HG02884 (cell line): ENCODE data around the gene ACAD11.
"Not testable (repeated sequence)": the region's sequence is repeated elsewhere in the genome, so short reads cannot be mapped to it uniquely, and the experiment has no call there.

Experiments used
- ATAC-seq: cut with Tn5 transposase; IDR thresholded peaks from one replicate; pipeline ENCODE4 v1.9.1; 2021; ENCODE audit warnings: mild to moderate bottlenecking, moderate library complexity; ENCODE audit not compliant: unreplicated experiment

Gene ACAD11

DNA sequence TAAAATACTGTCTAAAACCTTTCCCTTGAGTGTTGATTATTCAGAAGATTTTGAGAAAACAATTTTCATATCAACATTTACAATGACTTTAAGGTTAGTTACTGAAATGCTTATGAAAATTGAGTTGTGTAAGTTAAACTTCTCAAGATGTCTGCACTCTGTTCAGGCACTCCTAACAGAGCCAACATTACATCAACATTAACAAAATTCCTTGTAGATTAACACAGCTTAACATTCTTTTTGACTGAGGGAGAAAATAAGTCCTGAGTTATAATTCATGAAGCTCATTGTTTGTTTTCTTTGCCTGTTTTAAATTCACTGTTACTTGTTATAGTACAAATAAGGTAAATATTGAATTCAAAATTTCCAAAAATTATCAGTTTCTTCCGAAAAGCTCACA, 53.5 kb downstream of the ACAD11 start:
- no peak for ATAC-seq

DNA sequence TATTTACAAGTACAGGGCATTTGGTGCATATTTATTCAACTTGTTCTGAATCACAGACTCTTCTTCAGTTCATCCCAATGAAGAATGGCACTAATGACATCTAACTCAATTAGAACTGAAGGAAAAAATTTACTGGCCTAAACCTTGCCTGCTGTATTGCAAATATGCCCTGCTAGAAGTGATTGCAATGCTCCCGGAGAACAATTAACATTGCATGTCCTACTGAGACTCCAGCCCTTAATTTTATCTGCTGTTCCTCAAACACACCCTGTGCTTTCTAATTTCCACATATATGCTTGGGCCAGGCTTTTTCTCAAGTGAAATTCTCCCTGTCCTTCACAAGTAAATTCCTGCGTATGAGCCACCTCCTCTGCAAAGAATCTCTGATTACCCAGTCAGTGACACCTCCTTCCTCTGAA, 54.2 kb downstream of the ACAD11 start:
- ATAC-seq, result no peak

DNA sequence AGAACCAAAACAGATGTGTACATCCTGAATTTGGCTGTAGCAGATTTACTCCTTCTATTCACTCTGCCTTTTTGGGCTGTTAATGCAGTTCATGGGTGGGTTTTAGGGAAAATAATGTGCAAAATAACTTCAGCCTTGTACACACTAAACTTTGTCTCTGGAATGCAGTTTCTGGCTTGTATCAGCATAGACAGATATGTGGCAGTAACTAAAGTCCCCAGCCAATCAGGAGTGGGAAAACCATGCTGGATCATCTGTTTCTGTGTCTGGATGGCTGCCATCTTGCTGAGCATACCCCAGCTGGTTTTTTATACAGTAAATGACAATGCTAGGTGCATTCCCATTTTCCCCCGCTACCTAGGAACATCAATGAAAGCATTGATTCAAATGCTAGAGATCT, 59.0 kb downstream of the ACAD11 start:
- not testable (repeated sequence) for ATAC-seq

DNA sequence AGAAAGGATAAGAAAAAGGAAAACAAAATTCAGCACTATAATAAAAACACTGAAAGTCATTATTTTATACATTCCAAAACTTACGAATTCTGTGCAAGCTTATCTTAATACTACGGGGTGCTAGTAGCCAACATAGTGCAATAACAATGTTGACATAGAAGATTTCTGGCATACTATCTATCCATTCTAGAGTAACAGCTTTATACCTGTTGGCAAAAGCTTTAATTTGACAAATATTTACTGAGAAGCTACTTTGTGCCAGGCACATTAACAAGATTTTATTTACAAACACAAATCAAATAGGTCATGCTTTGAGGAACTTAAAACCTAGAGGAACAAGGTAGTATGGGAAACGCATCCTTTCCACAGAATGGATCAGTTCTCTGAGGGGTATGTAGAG, 61.4 kb downstream of the ACAD11 start:
- ATAC-seq, result no peak

DNA sequence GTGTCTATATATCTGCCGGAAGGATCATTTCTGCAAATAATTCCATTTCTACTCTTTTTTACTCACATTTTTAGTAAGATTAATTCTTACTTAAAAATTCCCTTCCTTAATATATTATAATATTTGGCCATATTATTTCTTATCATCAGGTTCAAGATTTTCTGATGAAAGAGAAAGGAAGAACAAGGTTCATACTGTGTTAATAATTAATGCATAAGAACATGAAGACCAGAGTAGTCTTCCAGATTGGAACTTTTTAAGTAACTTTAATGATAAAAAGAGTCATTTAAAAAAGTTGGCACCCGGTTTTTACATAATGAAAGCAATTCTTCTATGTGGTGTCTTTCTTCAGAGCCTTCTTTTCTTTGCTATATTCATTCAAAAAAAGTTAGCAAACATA, 61.9 kb downstream of the ACAD11 start:
- no peak for ATAC-seq

DNA sequence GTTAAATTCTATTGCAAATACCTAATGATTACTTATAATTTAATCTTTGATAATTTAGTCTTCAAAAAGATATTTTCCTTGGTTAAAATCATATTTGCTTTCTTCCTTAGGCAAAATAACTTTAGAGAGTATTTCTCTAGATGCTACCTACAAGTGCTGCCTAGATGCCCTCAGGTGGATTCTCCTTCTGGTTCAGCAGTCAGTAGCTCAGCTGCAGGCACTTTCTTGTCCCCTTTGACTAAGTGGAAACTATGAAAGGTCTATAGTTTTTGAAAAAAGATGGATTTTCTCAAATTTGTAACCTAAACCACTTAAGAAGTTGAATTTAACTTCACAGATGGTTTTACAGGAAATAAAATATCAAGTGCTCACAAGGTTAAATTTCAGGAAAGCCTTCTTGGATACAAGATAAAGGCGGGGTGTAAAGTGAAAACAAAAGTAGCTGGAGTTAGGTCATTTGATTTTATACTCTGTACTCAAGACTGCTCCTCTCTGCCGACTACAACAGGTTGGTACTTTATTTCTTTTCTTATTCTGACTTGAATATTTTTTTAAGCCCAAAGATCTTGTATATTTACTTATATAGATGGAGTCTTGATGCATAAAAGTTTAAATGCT, 62.7 kb downstream of the ACAD11 start, which contains the start of gene ACKR4:
Gene ACKR4, plus strand, starts transcription at position 455 of the 618 bp plus-strand sequence. CDS start 3,128 bp downstream, outside the sequence.
- no peak for ATAC-seq

DNA sequence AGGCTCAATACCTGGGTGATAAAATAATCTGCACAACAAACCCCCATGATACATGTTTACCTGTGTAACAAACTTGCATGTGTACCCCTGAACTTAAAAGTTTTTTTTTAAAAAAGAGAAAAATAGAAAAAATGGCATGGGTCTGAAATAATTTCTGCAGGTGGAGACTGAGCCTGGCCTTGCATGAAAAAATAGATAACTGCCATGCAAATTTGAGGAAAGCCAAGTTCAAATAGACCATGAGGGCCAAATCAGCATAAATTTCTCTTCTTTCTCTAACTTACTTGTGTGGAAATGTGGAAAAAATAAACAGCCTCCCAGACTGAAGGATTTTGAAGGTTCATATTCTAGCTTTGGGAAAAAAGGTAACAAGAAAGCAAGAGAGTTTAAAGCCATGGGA, 63.3 kb downstream of the ACAD11 start:
- no peak for ATAC-seq

DNA sequence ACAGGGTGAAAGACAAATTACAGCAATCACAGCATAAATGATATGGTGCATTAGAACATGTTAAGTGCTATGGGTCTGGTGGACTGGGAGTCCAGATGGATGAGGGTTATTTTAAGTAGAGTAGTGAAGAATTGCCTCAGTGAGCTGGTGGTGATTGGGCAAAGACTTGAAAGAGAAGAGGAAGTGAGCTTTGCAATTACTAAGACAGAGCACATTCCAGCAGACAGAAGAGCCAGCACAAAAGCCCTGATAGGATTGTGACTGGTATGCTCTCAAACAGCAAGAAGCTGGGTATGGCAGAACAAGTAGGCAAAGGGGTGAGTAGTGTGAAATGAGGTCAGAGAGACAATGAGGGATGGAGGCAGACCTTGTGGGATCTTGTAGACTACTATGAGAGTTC, 64.6 kb downstream of the ACAD11 start:
- ATAC-seq, result no peak

DNA sequence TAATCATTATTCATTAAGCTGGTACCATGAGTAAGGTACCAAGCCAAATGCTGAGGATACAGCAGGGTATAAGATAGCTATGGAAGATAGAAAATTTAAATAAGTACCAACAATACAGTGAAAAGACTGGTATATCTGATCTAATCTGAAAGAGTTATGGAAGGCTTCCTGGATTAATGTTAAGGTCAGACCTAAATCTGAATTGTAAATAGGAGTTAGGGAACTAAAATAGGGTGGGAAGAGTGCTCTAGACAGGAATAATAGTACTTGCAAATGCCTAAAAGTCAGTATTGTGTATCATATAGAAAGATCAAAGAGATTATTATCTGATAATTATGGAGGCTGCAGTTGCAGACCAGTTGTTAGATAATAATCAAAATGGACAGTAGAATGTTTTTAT, 65.1 kb downstream of the ACAD11 start:
- no peak for ATAC-seq

DNA sequence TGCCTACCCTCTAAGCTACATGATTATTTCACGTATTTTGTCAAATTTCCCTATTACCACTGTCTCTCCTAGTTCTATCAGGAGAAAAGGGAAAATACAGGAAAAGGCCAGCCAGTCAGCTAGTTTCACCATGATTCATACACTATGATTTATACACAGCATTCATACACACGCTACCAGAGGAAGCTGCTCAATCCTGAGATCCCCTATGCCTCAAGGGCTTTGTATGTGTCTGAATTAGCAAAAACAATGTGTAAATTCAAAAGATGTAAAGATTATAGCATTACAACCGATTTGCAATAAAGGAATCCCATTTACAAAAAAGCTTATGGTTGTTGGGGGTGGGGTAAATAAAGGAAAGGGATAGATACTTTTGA, 65.7 kb downstream of the ACAD11 start:
- no peak for ATAC-seq

DNA sequence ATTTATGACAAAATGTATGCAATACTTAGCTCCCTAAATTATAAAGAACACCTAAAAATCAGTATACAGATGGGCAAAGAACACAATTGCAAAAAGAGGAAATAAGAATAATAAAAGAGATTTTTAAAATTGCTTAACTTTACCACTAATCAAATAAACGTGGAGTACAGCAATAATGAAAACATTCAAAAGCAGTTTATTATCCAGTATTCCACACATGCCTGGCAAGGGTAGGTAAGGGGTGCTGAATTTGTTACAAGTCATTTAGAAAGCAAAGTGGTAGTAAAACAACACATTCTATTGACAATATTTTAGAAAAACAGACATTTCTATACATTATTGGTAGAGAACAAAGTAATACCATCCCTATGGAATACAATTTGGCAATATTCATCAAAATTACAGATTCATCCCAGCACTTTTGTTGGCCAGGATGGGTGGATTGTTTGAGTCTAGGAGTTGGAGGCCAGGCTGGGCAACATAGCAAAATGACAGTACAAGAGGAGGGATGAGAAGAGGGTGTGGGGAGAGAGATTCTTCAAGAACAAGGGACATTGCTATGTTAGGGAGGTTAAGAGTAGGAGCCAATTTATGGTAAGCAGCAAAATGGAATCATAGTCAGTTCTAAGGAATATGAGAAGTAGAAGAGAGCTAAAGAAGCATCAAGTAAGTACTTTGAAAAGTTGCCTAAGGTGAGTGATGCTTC, 66.2 kb downstream of the ACAD11 start:
- no peak for ATAC-seq

DNA sequence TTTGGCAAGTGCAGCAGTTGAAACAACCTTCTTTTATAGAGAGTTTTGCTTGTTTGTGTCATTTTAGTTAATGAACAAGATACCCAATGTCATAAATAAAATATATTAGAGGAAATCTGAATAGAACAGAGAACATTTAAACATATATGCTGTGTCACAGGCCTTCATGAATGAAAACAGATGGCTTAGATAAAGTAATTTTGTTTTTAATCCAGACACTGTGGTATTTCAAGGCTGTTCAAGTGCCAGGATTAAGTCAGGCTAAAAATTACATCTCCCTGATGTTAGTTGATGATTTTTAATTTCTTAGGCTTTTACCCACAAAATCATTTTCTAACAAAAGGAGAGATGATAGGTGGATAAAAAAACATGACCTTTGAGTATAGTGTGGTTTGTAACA, 67.4 kb downstream of the ACAD11 start:
- no peak for ATAC-seq

DNA sequence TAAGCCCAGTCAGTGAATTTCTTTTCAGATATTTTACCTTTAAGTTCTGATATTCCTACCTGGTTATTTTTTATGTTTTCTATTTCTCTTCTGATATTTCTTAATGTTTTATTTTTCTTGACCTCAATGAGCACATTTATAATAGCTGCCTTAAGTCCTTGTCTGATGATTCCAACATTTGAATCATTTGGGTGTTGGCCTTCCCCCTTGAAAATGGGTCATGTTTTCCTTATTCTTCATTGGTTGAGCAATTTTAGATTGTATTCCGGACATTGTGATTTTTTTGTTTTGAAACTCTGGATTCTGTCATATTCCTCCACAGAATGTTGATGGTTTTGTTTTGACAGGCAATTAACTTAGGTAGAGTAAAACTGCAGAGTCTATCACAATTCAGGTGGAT, 72.2 kb downstream of the ACAD11 start:
- no peak for ATAC-seq

DNA sequence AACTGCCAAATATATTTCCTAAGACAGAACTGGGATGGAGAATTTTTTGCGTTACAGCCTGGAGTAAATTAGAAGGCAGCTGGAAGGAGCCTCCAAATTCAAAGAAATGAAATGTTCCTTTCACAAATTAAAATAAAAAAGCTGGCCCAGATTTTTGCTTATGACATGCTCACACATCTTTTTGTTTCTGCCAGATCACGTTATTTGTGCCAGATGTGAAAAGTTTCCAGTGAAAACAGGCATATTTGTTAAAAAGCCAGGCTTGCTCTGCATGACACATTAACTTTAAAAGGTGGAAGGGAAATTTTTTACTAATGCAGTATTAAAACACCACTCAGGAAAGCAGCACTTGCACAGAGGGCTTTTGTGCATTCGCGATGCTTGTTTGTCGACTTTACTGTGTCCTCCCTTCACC, 85.8 kb downstream of the ACAD11 start:
- no peak for ATAC-seq

DNA sequence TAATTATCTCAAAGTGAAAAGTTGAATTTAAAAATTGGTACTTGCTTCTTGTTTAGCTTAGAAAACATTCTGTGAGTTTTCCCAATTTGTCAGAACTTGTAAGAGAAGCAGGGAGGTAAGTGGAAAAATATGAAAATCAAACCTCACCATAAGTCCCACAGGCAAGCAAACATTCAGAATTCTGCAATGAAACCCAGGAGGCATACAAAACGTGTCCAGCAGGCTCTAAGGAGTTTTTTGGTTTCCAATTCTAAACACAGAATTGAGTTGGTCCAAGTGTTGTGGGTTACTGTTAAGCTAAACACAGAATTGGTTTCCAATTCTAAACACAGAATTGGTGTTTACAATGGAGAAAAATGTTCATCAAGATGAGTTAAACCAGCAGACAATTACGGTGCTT, 89.6 kb downstream of the ACAD11 start:
- ATAC-seq, result no peak

DNA sequence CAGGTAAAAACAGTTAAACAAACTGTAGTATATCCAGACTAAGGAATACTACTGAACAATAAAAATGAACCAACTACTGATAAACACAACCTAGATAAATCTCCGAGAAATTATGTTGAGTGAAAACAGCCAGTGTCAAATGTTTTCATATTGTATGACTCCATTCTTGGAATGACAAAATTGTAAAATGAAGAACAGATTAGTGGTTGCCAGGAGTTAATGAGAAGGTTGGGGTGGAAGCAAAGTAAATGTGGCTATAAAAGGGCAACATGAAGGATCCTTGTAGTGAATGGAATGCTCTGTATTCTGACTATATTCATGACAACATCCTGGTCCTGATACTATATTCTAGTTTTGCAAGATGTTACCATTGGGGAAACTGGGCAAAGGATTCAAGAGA, 90.0 kb downstream of the ACAD11 start:
- no peak for ATAC-seq

DNA sequence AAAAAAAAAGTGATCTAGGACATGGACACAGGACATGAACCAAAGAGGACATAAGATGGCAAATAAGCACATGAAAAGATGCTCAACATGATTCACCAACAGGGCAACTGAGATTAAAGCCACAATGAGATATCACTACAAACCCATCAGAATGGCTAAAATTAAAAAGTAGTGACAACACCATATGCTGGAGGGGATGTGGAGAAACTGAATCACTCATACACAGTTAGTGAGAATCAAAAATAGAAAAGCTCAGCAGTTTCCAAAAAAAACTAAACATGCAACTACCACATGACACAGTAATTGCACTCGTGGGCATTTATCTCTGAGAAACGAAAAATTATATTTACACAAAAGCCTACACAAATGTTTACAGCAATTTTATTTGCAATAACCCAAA, 90.5 kb downstream of the ACAD11 start:
- no peak for ATAC-seq

DNA sequence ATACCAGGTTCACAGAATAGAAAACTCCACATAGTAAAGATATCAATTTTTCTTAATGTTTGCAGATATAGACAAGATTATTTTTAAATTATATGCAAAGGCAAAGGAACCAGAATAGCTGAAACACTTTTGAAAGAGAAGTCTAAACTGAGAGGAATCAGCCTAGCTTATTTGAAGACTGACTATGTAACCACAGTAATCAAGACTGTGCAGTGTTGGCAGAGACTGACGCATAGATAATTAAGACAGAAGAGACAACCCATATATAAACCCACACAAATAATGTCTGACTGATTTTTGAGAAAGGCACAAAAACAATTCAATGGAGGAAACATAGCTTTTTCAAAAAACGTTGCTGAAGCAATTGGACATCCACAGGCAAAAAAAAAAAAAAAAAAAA, 91.2 kb downstream of the ACAD11 start:
- ATAC-seq, result no peak

DNA sequence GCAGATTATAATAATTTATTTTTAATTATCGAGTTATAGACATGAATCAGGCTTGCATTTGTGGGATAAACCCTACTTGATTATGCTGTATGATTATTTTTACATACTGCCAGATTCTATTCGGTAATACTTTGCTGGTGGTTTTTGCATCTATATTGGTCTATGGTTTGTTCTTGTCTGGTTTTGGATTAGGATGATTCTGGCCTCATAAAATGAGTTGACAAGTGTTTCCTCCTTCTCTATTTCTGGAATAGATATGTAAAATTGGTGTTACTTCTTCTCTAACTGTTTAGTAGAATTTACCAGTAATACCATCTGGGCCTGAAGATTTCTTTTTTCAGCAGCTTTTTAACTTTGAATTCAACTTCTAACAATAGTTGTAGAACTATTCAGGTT, 95.5 kb downstream of the ACAD11 start:
- ATAC-seq, result no peak

DNA sequence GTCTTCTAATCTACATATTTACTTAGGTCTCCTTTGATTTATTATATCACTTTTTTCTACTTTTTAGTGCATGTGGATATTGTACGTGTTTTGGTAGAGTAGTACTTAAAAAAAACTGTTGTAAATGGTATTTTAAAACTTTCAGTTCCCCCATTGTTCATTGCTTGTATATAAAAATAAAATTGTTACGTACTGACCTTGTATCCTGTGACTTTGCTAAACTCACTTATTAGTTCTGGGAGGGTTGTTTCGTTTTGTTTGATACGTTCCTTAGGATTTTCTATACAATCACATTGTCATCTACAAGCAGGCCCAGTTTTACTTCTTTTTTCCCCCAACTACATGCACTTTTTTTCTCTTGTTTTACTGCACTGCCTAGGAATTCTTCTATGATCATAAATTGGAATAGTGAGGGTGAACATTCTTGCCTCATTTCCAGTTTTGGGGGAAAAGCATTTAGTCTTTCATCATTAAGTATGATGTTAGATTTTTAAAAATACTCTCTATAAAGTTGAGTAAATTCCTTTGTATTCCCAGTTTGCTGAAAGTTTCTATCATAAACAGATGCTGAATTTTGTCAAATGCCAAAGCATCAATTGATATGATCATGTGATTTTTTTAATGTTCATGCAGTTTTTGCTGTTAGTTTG, 96.1 kb downstream of the ACAD11 start:
- ATAC-seq, result no peak

DNA sequence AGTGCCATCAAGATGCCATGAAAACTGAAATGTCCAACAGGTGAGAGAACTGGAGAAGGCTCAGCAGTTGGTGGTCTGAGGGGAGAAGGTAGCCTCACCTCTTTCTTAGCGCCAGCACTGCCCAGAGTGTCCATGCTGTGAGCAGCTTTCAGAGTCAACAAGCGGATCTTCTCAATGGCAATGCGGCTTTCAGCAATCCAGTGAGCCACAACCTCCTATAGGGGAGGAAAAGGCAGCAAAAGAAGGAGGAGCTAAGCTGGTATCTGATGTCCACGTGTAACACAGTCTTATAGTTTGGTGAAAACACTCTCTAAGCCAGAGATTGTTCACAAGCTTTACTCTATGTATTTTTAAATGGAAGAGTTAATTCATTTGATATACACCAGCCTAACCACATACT, 98.6 kb downstream of the ACAD11 start:
- ATAC-seq, result no peak

DNA sequence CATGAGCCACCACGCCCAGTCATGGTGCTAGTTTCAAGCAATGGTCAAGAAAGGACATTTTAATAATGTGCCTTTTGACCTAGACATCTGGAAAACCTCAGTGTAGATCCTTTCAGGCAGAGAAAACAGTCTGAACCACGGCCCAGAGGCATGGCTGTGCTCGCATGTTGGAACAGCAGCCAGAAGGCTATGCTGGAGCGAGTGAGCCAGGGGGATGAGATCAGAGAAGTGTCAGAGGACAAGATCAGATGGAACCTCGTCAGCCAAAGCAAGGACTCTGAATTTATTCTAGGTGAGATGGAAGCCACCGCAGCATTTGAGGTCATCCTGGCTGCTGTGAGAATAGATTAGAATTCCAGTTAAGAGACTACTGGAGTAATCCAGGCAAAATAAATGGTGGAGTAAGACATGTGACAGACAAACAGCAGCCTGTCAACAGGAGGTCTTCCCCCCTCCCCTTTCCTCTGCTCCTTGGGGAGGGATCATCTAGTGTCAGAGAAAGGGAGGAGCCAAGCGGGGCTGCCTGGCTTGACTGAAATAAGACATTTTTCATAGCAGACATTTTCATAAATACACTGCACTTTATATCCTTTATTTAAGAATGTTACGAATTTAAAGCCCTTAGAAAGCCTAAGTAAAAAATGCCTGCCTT, 103.0 kb downstream of the ACAD11 start:
- ATAC-seq, result no peak
